Measurements from ENCODE around the gene DIP2C.

DIP2C gene

GRCh38 chr10:230758-231157 lies 458.7 kb downstream of the DIP2C start:
- TF ChIP-seq, protein P1, sequence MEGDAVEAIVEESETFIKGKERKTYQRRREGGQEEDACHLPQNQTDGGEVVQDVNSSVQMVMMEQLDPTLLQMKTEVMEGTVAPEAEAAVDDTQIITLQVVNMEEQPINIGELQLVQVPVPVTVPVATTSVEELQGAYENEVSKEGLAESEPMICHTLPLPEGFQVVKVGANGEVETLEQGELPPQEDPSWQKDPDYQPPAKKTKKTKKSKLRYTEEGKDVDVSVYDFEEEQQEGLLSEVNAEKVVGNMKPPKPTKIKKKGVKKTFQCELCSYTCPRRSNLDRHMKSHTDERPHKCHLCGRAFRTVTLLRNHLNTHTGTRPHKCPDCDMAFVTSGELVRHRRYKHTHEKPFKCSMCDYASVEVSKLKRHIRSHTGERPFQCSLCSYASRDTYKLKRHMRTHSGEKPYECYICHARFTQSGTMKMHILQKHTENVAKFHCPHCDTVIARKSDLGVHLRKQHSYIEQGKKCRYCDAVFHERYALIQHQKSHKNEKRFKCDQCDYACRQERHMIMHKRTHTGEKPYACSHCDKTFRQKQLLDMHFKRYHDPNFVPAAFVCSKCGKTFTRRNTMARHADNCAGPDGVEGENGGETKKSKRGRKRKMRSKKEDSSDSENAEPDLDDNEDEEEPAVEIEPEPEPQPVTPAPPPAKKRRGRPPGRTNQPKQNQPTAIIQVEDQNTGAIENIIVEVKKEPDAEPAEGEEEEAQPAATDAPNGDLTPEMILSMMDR (IDR thresholded peaks at IDR 0.05; ENCODE audit: extremely low read depth, insufficient read depth, missing control alignments), result peak; percentile 9
- DNase-seq (ENCODE audit: low spot score), result no peak

DNA sequence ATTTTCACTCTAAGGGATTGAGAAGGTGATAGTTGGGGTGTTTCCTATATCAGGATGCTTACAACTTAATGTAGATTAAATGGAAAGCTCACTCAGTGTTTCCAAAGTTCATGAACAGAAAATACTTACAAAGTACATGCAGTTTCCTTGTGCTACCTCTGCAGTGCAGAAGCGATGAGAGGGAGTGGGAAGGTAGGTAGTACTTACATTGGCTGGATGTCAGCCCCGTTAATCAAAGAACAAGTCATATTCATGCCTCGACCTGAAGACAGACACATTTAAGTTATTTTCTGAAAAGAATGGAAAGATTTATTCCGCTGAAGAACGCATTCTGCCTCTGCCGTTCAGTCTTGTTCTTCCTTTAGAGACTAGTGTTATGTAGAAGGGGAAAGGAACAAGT lies 461.1 kb downstream of the DIP2C start:
- no peak for DNase-seq (ENCODE audit: low spot score)
- TF ChIP-seq, protein P1 (IDR thresholded peaks at IDR 0.05; ENCODE audit: extremely low read depth, insufficient read depth, missing control alignments), result no peak
- in situ Hi-C loops (cut with MboI; ENCODE audit: low pct_unique_long_range_greater_than_20kb, low sequenced_read_pairs, unreplicated experiment), result no loop called here

More at GRCh38 chr10:230758-231157, 458.7 kb downstream of the DIP2C start:
- in situ Hi-C loops (cut with MboI; ENCODE audit: low pct_unique_long_range_greater_than_20kb, low sequenced_read_pairs, unreplicated experiment), result no loop called here

GRCh38 chr10:227014-227413 lies 462.5 kb downstream of the DIP2C start:
- in situ Hi-C loops (cut with MboI; ENCODE audit: low pct_unique_long_range_greater_than_20kb, low sequenced_read_pairs, unreplicated experiment), result no loop called here
- DNase-seq (ENCODE audit: low spot score), result no peak
- TF ChIP-seq, protein P1 (IDR thresholded peaks at IDR 0.05; ENCODE audit: extremely low read depth, insufficient read depth, missing control alignments), result no peak

- in situ Hi-C loops (cut with MboI; ENCODE audit: low pct_unique_long_range_greater_than_20kb, low sequenced_read_pairs, unreplicated experiment), result no loop called here
- TF ChIP-seq, protein P1 (IDR thresholded peaks at IDR 0.05; ENCODE audit: extremely low read depth, insufficient read depth, missing control alignments), result no peak
- DNase-seq (ENCODE audit: low spot score), result no peak
Observed at GRCh38 chr10:226018-226417, 463.4 kb downstream of the DIP2C start.

DNA sequence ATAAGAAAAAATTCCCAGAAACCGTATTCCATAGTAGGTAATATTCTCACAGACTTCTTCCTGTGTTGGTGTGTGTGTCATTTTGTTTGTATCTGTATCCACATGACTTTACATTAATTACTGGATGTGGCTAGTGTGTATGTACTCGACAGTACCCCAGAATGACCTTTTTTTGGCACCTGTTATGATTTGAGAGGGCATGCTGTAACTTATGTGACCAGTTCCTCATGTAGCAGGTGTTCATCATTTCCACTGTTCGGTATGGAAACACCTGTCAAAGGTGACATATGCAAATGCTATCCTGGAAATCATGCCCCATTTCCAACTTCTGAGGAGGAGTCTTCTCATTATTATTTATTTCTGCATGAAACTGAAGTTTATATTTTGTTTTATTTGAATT lies 464.9 kb downstream of the DIP2C start:
- no peak for DNase-seq (ENCODE audit: low spot score)
- in situ Hi-C loops (cut with MboI; ENCODE audit: low pct_unique_long_range_greater_than_20kb, low sequenced_read_pairs, unreplicated experiment), result no loop called here
- TF ChIP-seq, protein P1 (IDR thresholded peaks at IDR 0.05; ENCODE audit: extremely low read depth, insufficient read depth, missing control alignments), result no peak
